Measurements from ENCODE around the gene DEFB118.
"Not testable (repeated sequence)": the region's sequence is repeated elsewhere in the genome, so short reads cannot be mapped to it uniquely, and the experiment has no call there.

Gene DEFB118, protein sequence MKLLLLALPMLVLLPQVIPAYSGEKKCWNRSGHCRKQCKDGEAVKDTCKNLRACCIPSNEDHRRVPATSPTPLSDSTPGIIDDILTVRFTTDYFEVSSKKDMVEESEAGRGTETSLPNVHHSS

DNA sequence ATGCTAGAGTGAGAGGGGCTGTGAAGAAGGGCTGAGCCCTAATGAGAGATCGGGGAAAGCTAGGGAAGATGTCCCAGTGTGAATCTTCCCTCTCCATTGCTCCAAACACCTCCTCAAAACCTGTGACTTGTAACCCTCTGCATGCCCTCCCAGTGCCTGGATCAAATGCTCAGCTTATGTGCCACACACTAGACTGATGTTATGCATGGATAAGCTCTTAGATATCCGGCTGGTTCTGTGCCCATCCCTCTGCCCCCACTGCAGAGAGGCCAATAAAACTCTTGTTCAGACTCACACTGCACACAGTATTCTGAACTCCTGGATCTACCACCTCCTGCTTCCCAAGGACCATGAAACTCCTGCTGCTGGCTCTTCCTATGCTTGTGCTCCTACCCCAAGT, at the start of gene DEFB118:
Gene DEFB118, plus strand, starts transcription at position 301 of the 400 bp plus-strand sequence. Its CDS starts 50 bp downstream, at position 351.
- TF ChIP-seq, protein P1, sequence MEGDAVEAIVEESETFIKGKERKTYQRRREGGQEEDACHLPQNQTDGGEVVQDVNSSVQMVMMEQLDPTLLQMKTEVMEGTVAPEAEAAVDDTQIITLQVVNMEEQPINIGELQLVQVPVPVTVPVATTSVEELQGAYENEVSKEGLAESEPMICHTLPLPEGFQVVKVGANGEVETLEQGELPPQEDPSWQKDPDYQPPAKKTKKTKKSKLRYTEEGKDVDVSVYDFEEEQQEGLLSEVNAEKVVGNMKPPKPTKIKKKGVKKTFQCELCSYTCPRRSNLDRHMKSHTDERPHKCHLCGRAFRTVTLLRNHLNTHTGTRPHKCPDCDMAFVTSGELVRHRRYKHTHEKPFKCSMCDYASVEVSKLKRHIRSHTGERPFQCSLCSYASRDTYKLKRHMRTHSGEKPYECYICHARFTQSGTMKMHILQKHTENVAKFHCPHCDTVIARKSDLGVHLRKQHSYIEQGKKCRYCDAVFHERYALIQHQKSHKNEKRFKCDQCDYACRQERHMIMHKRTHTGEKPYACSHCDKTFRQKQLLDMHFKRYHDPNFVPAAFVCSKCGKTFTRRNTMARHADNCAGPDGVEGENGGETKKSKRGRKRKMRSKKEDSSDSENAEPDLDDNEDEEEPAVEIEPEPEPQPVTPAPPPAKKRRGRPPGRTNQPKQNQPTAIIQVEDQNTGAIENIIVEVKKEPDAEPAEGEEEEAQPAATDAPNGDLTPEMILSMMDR (IDR thresholded peaks at IDR 0.05; ENCODE audit: low read depth, low read length), result no peak
- in situ Hi-C loops (cut with HindIII; ENCODE audit: low sequenced_read_pairs), result no loop called here
- no peak for DNase-seq (ENCODE audit: low read depth, low spot score)
- no peak within 1 kb of the TSS for H3K4me3 ChIP-seq (ENCODE audit: low read depth, low read length)

DNA sequence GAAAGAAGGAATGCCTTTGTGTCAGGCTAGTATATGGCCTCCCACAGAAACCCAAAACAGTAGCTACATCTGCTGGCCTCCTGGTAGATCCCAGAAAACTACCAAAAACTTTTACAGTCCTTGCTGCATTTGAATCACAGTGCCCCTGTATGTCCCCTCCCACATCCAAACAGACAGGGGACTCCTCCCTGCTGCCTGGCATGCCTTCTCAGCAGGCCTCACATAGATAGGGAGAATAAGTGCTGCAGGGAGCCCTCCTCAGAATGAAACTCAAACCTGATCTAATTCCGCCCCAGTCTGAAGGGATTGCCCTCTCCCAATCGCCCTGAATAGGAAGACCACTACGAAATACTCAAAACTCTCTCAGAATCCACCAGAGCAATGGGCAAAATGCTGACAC, 45.9 kb upstream of the DEFB118 start:
- H3K4me3 ChIP-seq (ENCODE audit: low read depth, low read length), result no peak overlapping the region
- in situ Hi-C loops (cut with HindIII; ENCODE audit: low sequenced_read_pairs), result no loop called here
- DNase-seq (ENCODE audit: low read depth, low spot score), result no peak
- TF ChIP-seq, protein P1 (IDR thresholded peaks at IDR 0.05; ENCODE audit: low read depth, low read length), result no peak

DNA sequence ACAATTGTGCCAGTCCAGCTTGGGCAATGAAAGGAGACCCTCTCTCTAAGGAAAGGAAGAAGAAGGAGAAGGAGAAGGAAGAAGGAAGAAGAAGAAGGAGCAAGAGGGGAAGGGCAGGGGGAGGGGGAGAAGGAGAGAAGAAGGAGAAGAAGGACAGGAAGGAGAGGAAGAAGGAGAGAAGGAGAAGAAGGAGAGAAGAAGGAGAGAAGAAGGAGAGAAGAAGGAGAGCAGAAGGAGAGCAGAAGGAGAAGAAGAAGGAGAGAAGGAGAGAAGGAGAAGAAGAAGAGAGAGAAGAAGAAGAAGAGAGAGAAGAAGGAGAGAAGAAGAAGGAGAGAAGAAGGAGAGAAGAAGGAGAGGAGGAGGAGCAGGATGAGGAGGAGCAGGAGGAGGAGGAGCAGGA, 37.5 kb upstream of the DEFB118 start:
- TF ChIP-seq, protein P1 (IDR thresholded peaks at IDR 0.05; ENCODE audit: low read depth, low read length), result no peak
- no peak overlapping the region for H3K4me3 ChIP-seq (ENCODE audit: low read depth, low read length)
- in situ Hi-C loops (cut with HindIII; ENCODE audit: low sequenced_read_pairs), result no loop called here
- no peak for DNase-seq (ENCODE audit: low read depth, low spot score)

DNA sequence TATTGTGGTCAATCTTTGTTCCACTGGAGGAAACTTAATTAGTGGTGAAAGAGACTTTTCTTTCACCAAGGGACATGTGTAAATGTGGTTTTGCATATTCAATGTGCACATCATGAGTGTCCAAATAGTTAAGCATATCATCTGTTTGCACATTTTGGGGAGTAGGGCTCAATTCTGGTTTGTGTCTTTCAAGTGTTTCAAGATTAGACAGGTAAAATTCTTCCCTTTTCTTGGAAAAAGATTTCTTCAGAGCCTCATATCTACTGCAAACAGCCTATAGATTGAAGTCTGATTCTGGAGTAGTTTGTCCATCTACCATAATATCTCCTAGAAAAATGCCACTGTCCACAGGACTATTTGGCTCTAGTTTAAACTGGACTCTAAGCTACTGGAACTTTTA, 26.9 kb upstream of the DEFB118 start:
- no peak for DNase-seq (ENCODE audit: low read depth, low spot score)
- in situ Hi-C loops (cut with HindIII; ENCODE audit: low sequenced_read_pairs), result no loop called here
- TF ChIP-seq, protein P1 (IDR thresholded peaks at IDR 0.05; ENCODE audit: low read depth, low read length), result no peak
- no peak overlapping the region for H3K4me3 ChIP-seq (ENCODE audit: low read depth, low read length)

DNA sequence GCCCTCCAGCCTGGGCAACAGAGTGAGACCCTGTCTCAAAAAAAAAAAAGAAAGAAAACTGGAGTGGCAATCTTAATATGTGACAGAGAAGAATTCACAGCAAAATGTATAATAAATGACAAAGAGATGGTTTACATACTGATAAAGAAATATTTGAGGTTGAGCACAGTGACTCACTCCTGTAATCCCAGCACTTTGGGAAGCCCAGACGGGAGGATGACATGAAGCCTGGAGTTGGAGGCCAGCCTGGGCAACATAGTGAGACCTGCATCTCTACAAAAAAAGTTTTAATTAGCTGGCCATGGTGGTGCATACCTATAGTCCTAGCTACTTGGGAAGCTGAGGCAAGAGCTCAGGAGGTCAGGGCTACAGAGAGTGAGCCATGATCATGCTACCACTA, 12.4 kb upstream of the DEFB118 start:
- in situ Hi-C loops (cut with HindIII; ENCODE audit: low sequenced_read_pairs), result no loop called here
- H3K4me3 ChIP-seq (ENCODE audit: low read depth, low read length), result no peak overlapping the region
- no peak for DNase-seq (ENCODE audit: low read depth, low spot score)
- TF ChIP-seq, protein P1 (IDR thresholded peaks at IDR 0.05; ENCODE audit: low read depth, low read length), result no peak

DNA sequence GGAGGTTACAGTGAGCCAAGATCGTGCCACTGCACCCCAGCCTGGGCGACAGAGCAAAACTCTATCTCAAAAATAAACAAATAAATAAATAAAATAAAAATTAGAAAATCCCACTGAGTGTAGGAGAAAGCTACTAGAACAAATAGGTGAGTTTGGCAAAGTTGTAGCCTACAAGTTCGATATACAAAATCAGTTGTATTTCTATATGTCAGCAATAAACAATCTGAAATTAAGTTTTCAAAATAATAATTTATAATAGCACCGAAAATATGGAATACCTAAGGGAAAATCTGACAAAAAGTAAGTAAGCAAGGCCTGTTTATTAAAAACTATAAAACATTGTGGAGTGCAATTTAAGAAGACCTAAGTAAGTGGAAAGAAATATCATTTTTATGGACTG, 5.1 kb upstream of the DEFB118 start:
- TF ChIP-seq, protein P1 (IDR thresholded peaks at IDR 0.05; ENCODE audit: low read depth, low read length), result no peak
- DNase-seq (ENCODE audit: low read depth, low spot score), result no peak
- in situ Hi-C loops (cut with HindIII; ENCODE audit: low sequenced_read_pairs), result no loop called here
- H3K4me3 ChIP-seq (ENCODE audit: low read depth, low read length), result no peak overlapping the region

DNA sequence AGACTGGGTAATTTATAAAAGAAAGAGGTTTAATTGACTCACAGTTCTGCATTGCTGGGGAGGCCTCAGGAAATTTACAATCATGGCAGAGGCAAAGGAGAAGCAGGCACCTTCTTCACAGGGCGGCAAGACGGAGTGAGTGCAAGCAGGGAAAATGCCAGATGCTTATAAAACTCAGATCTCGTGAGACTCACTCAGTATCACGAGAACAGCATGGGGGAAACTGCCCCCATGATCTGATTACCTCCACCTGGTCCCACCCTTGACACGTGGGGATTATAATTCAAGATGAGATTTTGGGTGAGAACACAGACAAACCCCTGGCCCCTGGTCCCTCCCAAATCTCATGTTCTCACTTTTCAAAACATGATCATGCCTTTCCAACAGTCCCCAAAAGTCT, 4.1 kb upstream of the DEFB118 start:
- DNase-seq (ENCODE audit: low read depth, low spot score); H3K4me3 ChIP-seq (ENCODE audit: low read depth, low read length); in situ Hi-C loops (cut with HindIII; ENCODE audit: low sequenced_read_pairs): not testable (repeated sequence)

Measured in astrocyte of the spinal cord (primary cell).